ENCODE data around the gene SEPHS2. TPM values are rescaled to one million over a fixed set of nuclear protein-coding genes. Genes with fewer than 3 reads are reported as not detected.

The SEPHS2 gene
- total and polyA plus RNA-seq, 12 donors, result 10.7 to 60.5 (median 45.3) TPM

DNA sequence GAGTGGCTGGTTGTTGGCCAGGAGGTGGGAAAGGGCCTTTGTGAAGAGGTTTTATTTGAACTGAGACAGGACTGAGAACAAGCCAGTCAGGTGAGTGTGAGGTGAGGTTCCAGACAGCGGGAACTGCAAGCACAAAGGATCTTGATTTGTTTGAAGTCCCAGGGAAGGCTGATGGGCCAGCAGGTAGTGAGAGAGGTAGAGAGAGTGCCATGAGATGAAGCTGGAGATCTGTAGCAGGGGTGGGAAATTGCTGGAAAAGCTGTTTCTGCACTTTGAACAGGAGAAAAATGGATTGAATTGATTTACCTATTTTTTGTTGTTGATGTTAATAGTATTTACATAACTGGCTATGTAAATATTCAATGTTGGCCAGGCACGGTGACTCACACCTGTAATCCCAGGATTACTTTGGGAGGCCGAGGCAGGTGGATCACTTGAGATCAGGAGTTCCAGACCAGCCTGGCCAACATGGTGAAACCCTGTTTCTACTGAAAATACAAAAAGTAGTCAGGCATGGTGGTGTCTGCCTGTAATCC is 8.1 kb downstream of the SEPHS2 start:
- TF ChIP-seq CTCF (IDR thresholded peaks at IDR 0.05), result no peak
- TF ChIP-seq POLR2A (IDR thresholded peaks at IDR 0.05), result no peak
- WGBS, 4 donors, result 80 to 84% (median 82%) methylated on average over 3 of the region's 3 CpGs
- H3K36me3 ChIP-seq (replicated peaks in 1 of 2), result no peaks in the 10 kb centered on the region
- intact Hi-C loops (cut with DNase I), result no loop called here
- H3K4me1 ChIP-seq (replicated peaks in 1 of 2), result no peaks in the 10 kb centered on the region
- H3K4me3 ChIP-seq, result no peak overlapping the region
- no peak for DNase-seq
- H3K27me3 ChIP-seq, result no peaks in the 10 kb centered on the region
- H3K27ac ChIP-seq, result no peak overlapping the region
- H3K9me3 ChIP-seq (replicated peaks in 1 of 3), result no peaks in the 10 kb centered on the region

DNA sequence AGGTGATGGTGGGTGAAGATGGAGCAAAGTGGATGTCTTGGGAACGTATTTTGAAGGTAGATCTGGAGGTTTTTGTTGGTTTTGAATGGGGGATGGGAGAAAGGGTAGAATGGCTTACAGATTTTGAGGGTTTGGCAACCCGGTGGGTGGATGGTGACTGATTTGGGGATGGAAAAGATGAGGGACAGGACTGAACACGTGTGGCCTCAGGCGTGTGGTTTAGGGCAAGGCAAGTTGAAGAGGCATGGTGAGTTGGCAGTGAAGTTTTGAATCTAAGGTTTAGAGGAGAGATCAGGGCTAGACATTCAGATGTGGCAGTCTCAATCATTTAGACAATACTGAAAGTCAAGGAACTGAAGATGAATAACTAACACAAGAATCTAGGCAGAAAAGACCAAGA is 10.8 kb downstream of the SEPHS2 start:
- no peaks in the 10 kb centered on the region for H3K36me3 ChIP-seq (replicated peaks in 1 of 2)
- H3K4me1 ChIP-seq (replicated peaks in 1 of 2), result peaks cover 0 to 8% of the 10 kb centered on the region in 2 donors
- H3K27me3 ChIP-seq, result no peaks in the 10 kb centered on the region
- H3K4me3 ChIP-seq, result no peak overlapping the region
- WGBS, 4 donors, result 65 to 70% (median 67%) methylated on average over 4 of the region's 4 CpGs
- H3K9me3 ChIP-seq (replicated peaks in 1 of 3), result no peaks in the 10 kb centered on the region
- no peak overlapping the region for H3K27ac ChIP-seq
- TF ChIP-seq CTCF (IDR thresholded peaks at IDR 0.05) (no peak), POLR2A (IDR thresholded peaks at IDR 0.05) (no peak)
- no peak for DNase-seq
- intact Hi-C loops (cut with DNase I), result no loop called here

DNA sequence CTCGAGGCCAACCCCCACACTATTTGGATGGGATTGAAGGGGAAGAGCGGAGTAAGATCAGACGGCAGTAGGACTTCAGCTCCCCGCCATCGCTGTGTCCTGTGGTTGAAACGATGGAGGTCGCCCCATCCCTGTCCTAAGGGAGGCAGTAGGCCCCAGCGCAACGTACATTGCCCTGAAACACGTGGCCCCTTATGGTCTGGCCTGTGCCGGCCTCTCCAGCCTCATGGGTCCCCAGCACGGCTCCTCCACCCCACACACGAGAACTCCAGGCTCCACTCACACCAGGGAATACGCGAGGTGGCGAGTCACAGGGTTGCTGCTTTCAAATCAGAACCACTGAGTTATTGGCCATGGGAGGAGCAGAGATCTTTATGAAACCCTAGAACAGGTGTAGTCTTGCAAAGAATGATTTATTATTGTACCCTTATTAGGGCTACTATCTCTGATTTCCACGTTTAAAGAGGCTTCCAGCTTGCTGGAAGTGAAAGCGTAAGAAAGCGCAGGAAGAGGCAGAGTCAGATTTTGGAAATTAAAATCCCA is 15.2 kb downstream of the SEPHS2 start:
- Histone ChIP-seq H3K27ac (peak overlapping the region in 3 of 5 donors; percentile 44 to 74 (median 70)), H3K27me3 (no peaks in the 10 kb centered on the region), H3K4me1 (replicated peaks in 1 of 2) (peaks cover 9 to 20% of the 10 kb centered on the region in 2 donors), H3K36me3 (replicated peaks in 1 of 2) (no peaks in the 10 kb centered on the region), H3K4me3 (peak overlapping the region in 1 of 4 donors; percentile 41), H3K9me3 (replicated peaks in 1 of 3) (no peaks in the 10 kb centered on the region)
- DNase-seq, result peak in 1 of 7 donors; percentile 47
- intact Hi-C loops (cut with DNase I), result no loop called here
- TF ChIP-seq POLR2A (IDR thresholded peaks at IDR 0.05) (no peak), CTCF (IDR thresholded peaks at IDR 0.05) (peak in 1 of 6 experiments; percentile 35)
- 46 to 57% (median 48%) methylated on average over 13 to 19 of the region's 19 CpGs for WGBS, 4 donors

- WGBS, 4 donors, result 1 to 2% (median 1%) methylated on average over 18 to 49 of the region's 49 CpGs
- Histone ChIP-seq H3K4me1 (replicated peaks in 1 of 2) (peaks cover 9 to 20% of the 10 kb centered on the region in 2 donors), H3K36me3 (replicated peaks in 1 of 2) (no peaks in the 10 kb centered on the region), H3K4me3 (peak within 1 kb of the TSS in 3 of 4 donors; percentile 28 to 52 (median 41)), H3K27ac (peak within 1 kb of the TSS in 3 of 5 donors; percentile 44 to 74 (median 70)), H3K27me3 (no peaks in the 10 kb centered on the region), H3K9me3 (replicated peaks in 1 of 3) (no peaks in the 10 kb centered on the region)
- DNase-seq, result peak; percentile 93 to 99 (median 98)
- TF ChIP-seq POLR2A (IDR thresholded peaks at IDR 0.05) (peak in 1 of 2 donors; percentile 50), CTCF (IDR thresholded peaks at IDR 0.05) (peak; percentile 61 to 86 (median 83))
- intact Hi-C loops (cut with DNase I), result no loop called here
Observed at GRCh38 chr16:30429678-30430427, 15.8 kb downstream of the SEPHS2 start, which contains the start of gene DCTPP1. TSS of gene DCTPP1 (minus strand) at chr16:30430030. CDS start at chr16:30429980, 50 bp downstream.
